ENCODE data around the gene XYLT1.
"Not testable (repeated sequence)": the region's sequence is repeated elsewhere in the genome, so short reads cannot be mapped to it uniquely, and the experiment has no call there.

The XYLT1 gene

GRCh38 chr16:17327664-17328335 is 143.0 kb downstream of the XYLT1 start:
- DNase-seq: no peak

GRCh38 chr16:17325476-17326143 is 145.2 kb downstream of the XYLT1 start:
- DNase-seq: no peak

GRCh38 chr16:17324451-17324850 is 146.3 kb downstream of the XYLT1 start:
- no peak for DNase-seq

- DNase-seq: no peak
These were observed 147.6 kb downstream of the XYLT1 start for GRCh38 chr16:17323171-17323570.

- no peak for DNase-seq
These were observed 148.9 kb downstream of the XYLT1 start for GRCh38 chr16:17321824-17322223.

- DNase-seq: no peak
These were observed 150.8 kb downstream of the XYLT1 start for GRCh38 chr16:17320009-17320408.

GRCh38 chr16:17318238-17318637 is 152.5 kb downstream of the XYLT1 start:
- no peak for DNase-seq

GRCh38 chr16:17316005-17316404 is 154.8 kb downstream of the XYLT1 start:
- DNase-seq: no peak

- DNase-seq: no peak
These were observed 156.8 kb downstream of the XYLT1 start for GRCh38 chr16:17313793-17314547.

GRCh38 chr16:17313085-17313611 is 157.6 kb downstream of the XYLT1 start:
- DNase-seq: no peak

- no peak for DNase-seq
These were observed 158.6 kb downstream of the XYLT1 start for GRCh38 chr16:17312094-17312710.

GRCh38 chr16:17311333-17312093 is 159.2 kb downstream of the XYLT1 start:
- DNase-seq: no peak

- no peak for DNase-seq
These were observed 161.2 kb downstream of the XYLT1 start for GRCh38 chr16:17309510-17309909.

- DNase-seq: no peak
These were observed 162.6 kb downstream of the XYLT1 start for GRCh38 chr16:17308186-17308585.

- DNase-seq: no peak
These were observed 163.3 kb downstream of the XYLT1 start for GRCh38 chr16:17307504-17307903.

- DNase-seq: no peak
These were observed 164.0 kb downstream of the XYLT1 start for GRCh38 chr16:17306745-17307144.

- DNase-seq: not testable (repeated sequence)
These were observed 164.5 kb downstream of the XYLT1 start for GRCh38 chr16:17306211-17306610.

GRCh38 chr16:17305694-17306093 is 165.1 kb downstream of the XYLT1 start:
- no peak for DNase-seq

GRCh38 chr16:17304491-17305119 is 166.2 kb downstream of the XYLT1 start:
- no peak for DNase-seq

GRCh38 chr16:17304106-17304490 is 166.7 kb downstream of the XYLT1 start:
- DNase-seq: no peak

- no peak for DNase-seq
These were observed 167.7 kb downstream of the XYLT1 start for GRCh38 chr16:17303101-17303500.

- DNase-seq: no peak
These were observed 168.1 kb downstream of the XYLT1 start for GRCh38 chr16:17302620-17303019.
